ENCODE measurements around the gene PLXNA3. TPM values are rescaled to one million over a fixed set of nuclear protein-coding genes. Genes with fewer than 3 reads are reported as not detected.

The PLXNA3 gene
- total RNA-seq = 6.7 and 17.0 TPM in 2 replicates

GRCh38 chrX:154458116-154458953 lies at the start of gene PLXNA3:
Gene PLXNA3, plus strand, starts transcription at chrX:154458281. Its CDS starts 1,903 bp downstream, at chrX:154460184.

DNA sequence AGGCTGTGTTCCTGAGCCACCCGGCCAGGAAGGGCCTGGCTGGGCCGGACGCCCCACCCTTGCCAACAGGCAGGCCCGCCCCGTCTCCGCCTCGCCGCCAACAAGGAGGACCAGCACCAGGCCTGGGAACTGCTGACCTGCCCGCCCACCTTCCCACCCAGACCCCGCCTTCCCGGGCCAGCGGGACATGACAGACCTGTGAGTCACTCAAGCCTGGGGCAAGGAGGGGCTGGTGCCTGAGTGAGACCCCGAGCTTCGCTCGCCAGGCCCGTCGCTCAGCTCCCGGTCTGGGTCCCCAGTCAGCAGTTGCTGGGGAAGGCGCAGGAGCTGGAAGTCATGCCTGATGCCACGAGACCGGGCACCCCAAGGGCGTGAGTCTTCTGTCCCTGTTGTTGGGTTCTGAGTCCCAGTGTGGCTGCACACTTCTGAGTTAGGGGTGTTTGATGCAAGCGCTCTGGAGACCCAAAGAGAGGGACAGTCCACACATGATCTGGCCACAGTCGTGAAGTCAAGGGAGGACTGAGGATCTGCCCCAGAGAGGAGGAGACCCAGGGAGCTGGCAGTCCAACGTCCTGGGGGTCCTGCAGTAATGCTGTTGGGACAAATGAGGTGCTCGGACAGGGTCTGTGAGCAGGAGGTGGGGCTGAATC lies 48.7 kb upstream of the PLXNA3 start, which contains the start of gene DNASE1L1:
Gene DNASE1L1, minus strand, starts transcription at position 33 of the 650 bp plus-strand sequence. CDS start 3,686 bp downstream, outside the sequence.

GRCh38 chrX:154428176-154429171 lies 29.6 kb upstream of the PLXNA3 start, which contains the start of gene ATP6AP1:
Gene ATP6AP1, plus strand, starts transcription at chrX:154428677. Its CDS starts 16 bp downstream, at chrX:154428693.

GRCh38 chrX:154436983-154437752 lies 20.9 kb upstream of the PLXNA3 start, which contains the start of gene GDI1:
Gene GDI1, plus strand, starts transcription at chrX:154437154. Its CDS starts 101 bp downstream, at chrX:154437255.

DNA sequence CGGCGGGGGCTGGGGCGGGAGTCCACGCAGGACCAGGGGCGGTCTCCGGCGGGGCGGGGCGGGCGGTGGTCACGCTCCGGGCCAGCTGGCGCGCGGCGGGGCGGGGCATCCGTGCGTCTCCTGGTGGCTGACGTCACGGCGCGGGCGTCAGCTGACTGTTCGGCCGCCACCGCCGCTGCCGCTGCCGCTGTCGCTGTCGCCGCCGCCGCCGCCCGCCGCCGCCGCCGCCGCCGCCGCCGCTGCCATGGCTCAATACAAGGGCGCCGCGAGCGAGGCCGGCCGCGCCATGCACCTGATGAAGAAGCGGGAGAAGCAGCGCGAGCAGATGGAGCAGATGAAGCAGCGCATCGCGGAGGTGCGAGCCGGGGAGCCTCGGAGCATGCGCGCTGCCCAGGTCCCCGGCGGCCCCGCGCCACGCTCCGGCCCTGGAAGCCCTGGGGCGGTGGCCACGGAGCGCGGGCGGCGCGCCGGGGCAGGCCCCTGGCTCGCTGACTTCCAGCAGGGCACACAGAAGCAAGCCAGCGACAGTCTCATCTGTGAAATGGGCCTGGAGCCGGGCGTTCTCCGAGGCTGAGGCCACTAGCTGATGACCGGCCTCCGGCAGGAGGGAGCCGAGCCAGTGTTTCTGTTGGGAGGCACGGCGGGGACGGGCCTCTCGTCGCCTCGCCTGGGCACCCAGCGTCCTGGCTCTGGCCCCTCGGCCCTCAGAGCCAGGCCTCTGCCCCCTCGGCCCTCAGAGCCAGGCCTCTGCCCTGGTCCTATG lies 13.9 kb upstream of the PLXNA3 start, which contains the start of gene FAM50A:
Gene FAM50A, plus strand, starts transcription at position 150 of the 763 bp plus-strand sequence. Its CDS starts 95 bp downstream, at position 245.

DNA sequence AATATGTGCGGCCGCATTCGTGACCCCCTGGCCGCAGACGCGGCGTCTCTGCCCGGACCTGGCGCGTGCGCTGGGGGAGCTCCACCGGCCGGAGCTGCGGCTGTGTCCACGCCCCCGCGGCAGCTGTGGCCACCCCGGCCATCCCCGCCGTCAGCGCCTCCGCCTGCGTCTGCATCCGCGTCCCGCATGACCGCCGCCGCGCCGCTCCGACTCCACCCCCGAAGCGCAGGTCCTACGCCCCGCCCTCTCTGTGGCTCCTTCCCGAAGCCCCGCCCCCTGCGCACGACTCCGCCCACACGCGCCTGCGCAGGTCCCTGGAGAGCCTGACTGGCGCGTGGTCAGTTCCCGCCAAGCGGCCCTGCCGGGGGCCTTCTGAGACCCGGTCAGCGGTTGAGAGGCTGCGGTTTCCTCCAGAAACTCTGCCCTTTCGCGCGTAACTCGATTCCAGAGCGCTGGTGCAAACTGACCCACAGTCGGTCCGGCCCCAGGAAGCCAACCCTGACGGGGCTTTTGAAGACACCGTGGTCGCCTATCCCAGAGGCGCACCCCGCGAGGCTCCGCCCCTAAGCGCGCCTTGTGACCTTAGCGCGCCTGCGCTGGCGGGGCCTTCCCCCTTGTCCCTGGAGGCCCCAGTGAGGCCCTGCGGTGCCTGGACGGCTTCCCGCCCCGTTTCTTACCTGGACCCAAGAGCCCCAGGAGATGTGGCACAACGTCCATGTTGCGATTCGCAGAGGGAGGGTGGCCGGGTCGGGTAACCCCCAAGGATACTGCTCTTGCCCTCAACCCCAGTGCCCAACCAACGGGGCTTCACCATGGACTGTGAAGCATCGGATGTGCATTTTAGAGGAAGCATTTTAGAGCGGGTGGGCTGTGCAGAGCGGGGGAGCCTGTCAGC lies 20.9 kb downstream of the PLXNA3 start, which contains the start of gene LAGE3:
Gene LAGE3, minus strand, starts transcription at position 554 of the 895 bp plus-strand sequence. Its CDS starts 366 bp downstream, at position 188.

GRCh38 chrX:154486396-154487207 lies 28.5 kb downstream of the PLXNA3 start, which contains the start of gene UBL4A:
Gene UBL4A, minus strand, starts transcription at chrX:154486615. Its CDS starts 31 bp downstream, at chrX:154486584.

GRCh38 chrX:154490414-154491083 lies 32.5 kb downstream of the PLXNA3 start, which contains the start of gene SLC10A3:
Gene SLC10A3, minus strand, starts transcription at chrX:154490629. Its CDS starts 1,689 bp downstream, at chrX:154488940.

DNA sequence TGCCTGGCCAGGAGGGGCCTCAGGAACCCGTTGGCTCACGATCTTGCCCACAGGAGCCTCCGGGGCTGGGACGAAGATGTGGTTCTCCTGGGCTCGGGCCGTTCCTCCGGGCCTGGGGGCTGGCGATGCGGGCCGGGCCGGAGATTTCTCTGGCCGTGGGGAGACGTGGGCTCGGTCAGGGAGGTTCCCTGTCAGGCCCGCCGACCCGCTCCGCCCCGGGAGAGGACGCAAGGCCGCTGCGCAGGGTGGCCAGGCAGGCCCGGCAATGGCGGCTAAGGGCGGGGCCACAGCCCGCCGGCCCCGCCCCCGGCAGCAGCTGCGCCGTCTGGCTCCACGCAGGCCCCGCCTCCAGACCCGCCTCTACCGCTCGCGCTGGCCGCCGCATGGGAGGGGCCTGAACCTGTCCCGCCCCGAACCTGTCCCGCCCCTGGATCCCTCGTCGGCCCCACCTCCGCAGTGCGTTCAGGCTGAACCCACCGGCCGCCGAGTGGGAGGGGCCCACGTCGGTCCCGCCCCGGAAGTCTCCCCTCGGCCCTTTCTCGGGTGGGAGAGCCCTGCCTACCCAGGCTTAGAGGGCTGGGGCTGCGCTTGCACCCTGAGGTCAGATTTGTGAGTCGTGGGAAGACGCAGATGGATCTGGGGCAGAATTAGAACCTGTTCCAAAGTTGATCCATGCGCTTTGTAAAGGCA lies 58.0 kb downstream of the PLXNA3 start, which contains the start of gene FAM3A:
Gene FAM3A, minus strand, starts transcription at position 267 of the 690 bp plus-strand sequence. CDS start 460 bp downstream, outside the sequence.

Other genes starting within 250 kb of the PLXNA3 start
- gene OPN1MW2, start 238.5 kb upstream of the PLXNA3 start, total RNA-seq = not detected in 2 replicates
- not detected in 2 replicates for gene OPN1MW3, start 200.7 kb upstream of the PLXNA3 start, total RNA-seq
- gene TEX28, start 163.2 kb upstream of the PLXNA3 start, total RNA-seq = not detected in 2 replicates
- gene TKTL1, start 162.5 kb upstream of the PLXNA3 start, total RNA-seq = not detected in 2 replicates
- 1,760 and 2,009 TPM in 2 replicates for gene FLNA, start 83.6 kb upstream of the PLXNA3 start, total RNA-seq
- 20.9 and 21.5 TPM in 2 replicates for gene EMD, start 79.0 kb upstream of the PLXNA3 start, total RNA-seq
- 2,454 and 2,688 TPM in 2 replicates for gene RPL10, start 59.9 kb upstream of the PLXNA3 start, total RNA-seq
- 65.9 and 68.6 TPM in 2 replicates for gene DNASE1L1, start 49.0 kb upstream of the PLXNA3 start, total RNA-seq
- gene TAFAZZIN, start 46.7 kb upstream of the PLXNA3 start, total RNA-seq = 10.8 and 14.1 TPM in 2 replicates
- gene ATP6AP1, start 29.6 kb upstream of the PLXNA3 start, total RNA-seq = 46.6 and 57.0 TPM in 2 replicates
- gene GDI1, start 21.1 kb upstream of the PLXNA3 start, total RNA-seq = 58.6 and 81.1 TPM in 2 replicates
- gene FAM50A, start 14.1 kb upstream of the PLXNA3 start, total RNA-seq = 101 and 107 TPM in 2 replicates
- 13.7 and 18.5 TPM in 2 replicates for gene LAGE3, start 21.0 kb downstream of the PLXNA3 start, total RNA-seq
- gene UBL4A, start 28.3 kb downstream of the PLXNA3 start, total RNA-seq = 30.3 and 39.9 TPM in 2 replicates
- 11.8 and 22.7 TPM in 2 replicates for gene SLC10A3, start 32.3 kb downstream of the PLXNA3 start, total RNA-seq
- gene FAM3A, start 58.0 kb downstream of the PLXNA3 start, total RNA-seq = 32.1 and 41.6 TPM in 2 replicates
- 90.3 and 91.0 TPM in 2 replicates for gene G6PD, start 88.6 kb downstream of the PLXNA3 start, total RNA-seq
- 13.4 and 13.7 TPM in 2 replicates for gene IKBKG, start 89.3 kb downstream of the PLXNA3 start, total RNA-seq
- gene CTAG1A, start 126.9 kb downstream of the PLXNA3 start, total RNA-seq = 0.18 TPM in 1 of 2 replicates, not detected in the other
- not detected in 2 replicates for gene CTAG1B, start 161.0 kb downstream of the PLXNA3 start, total RNA-seq
- gene CTAG2, start 195.3 kb downstream of the PLXNA3 start, total RNA-seq = not detected in 2 replicates